GM21737 (cell line): ENCODE measurements around the gene BRPF3.

Source experiments
- ATAC-seq: cut with Tn5 transposase; IDR thresholded peaks from one replicate; pipeline ENCODE4 v1.9.1; 2021; ENCODE audit warnings: mild to moderate bottlenecking, moderate library complexity; ENCODE audit not compliant: unreplicated experiment

The BRPF3 gene

DNA sequence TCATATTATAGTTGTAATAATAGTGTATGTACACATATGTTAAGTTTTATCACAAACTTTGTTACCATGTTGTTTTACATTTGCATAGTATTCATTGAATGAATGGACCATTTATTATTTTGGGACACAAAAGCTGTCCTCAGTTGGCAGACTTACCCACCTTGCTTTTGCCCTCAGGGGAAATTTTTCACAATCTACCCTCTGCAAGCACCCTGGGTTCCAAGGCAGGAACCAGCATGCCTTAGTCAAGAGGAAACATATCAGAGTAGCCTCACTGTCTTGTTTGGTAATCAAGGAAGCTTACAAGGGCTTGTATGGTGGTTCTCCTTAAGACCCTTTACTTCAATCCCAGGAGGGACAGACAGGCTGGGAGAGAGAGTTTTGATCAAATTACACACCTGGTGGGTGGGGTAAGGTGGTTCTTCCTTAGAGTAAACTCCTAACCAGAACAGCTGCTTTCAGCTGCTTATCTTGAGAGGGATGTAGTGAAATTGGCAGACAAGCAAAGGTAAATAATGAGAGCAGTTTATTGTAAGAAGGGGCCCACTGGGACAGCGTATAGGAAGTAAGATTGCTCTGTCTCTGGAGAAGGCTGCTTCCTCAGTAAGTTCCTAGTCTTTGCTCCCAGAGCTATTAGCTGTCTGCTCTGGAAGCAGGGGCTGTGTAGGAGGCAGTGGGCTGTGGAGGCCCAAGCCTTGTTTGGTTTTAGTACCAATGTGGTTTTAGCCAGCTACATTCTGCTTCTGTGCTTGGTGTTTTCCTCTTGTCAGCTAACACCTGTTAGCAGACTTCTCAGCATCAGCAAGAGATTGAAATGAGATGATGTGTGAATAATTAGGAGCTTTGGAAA lies 31.1 kb downstream of the BRPF3 start:
- no peak for ATAC-seq

DNA sequence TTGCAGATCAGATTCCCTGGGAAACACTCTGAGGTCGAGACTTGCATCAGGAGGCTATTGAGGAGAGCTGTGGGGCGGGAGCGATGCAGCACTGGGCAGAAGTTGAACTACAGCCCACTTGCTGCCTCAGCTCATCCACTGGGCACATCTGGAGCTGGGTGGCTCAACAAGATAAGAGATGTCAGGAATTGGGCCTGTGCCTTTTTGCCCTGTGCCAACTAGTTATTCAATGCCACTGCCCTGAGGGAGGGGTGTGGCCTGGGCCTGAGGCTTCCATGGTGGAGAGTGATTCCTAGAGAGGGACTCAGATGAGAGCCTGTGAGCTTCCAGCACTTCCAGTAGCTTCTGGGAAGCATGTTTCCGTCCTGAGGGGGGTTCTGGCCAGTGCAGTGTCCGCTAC lies 32.7 kb downstream of the BRPF3 start:
- no peak for ATAC-seq

DNA sequence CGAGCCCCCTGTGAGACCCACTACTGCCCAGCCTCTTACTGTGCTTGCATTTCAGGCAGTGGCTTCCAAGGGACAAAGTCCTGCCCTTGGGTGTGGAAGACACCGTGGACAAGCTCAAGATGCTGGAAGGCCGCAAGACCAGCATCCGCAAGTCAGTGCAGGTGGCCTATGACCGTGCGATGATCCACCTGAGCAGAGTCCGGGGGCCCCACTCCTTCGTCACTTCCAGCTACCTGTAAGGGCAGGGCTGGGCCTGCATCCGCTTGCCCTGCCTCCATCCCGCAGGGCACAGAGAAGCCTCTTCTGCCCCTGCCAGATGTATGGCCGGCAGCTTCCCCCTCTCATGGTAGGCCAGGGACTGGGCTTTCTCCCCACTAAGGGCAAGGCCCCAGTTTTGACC lies 33.8 kb downstream of the BRPF3 start:
- ATAC-seq, result no peak

DNA sequence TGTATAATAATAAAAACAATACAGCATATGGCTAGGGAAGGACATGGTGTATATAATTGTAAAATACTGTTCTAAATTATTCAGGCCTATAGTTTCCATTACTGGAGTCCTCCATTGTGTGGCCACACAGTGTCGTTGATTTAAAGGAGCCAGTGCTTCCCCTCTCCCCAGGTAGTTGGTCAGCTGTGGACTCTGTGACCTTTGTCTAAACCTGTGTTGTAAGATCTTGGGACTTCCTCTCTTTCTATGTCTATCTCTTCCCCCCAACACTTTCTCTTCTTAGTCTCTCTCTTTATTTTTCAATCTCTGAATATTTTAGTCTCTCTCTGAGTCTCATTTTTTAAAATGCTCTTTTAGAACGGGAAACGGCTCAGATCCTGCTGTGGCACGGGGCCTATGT lies 35.6 kb downstream of the BRPF3 start:
- ATAC-seq, result no peak

- ATAC-seq, result no peak
These were observed 38.8 kb downstream of the BRPF3 start for GRCh38 chr6:36235309-36235708.

- ATAC-seq, result no peak
These were observed 39.3 kb downstream of the BRPF3 start for GRCh38 chr6:36235862-36236261.

DNA sequence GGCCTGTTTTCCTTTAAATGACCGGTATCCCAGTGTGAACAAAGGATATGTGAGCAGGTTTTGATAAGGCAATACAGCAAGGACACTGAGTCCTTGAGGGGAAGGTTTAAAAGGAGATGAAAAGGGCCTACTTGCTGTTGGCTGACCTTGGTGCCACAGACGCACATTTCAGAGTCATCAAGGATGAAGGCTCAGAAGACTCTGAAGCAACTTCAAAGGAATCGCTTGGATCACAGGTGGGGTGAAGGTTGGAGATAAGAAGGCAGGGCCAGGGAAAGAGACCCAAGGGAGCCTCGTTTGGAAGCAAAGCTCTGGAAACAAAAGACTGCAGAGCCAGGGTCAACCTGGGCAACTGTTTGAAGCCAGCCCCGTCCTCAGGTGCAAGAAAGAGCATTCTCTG lies 43.2 kb downstream of the BRPF3 start:
- no peak for ATAC-seq

DNA sequence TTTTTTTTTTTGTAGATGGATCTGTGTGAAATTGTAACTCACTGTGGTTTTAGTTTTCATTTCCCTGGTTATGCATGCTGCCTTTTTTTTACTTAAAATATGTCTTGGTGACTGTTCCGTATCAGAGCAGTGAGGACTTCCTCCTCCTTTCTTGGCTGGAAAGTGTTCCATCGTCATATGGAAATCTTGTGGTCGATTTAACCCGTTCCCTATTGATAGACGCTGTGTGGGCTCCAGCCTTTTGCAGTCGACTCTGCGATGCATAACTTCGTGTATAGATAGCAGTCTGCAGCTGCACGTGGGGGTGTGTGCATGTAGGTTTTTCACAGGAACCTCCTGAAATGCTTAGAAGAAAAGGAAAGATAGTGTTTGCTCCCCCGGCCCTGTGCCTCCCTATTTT lies 45.2 kb downstream of the BRPF3 start:
- no peak for ATAC-seq

DNA sequence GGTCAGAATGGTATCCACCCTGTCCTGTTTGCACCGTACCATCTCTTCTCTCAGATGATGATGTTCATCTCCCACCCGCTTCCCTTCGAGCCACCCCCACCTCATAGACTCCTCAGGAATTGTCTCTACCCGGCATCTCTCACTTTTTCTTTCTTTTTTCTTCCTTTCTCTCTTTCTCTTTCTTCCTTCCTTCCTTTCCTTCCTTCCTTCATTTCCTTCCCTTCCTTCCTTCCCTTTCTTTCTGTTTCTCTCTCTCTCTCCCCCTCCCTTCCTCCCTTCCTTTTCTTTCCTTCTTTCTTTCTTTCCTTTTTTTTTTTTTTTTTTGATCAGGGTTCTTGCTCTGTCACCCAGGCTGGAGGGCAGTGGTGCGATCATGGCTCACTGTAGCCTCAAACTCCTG lies 45.6 kb downstream of the BRPF3 start:
- ATAC-seq, result no peak

DNA sequence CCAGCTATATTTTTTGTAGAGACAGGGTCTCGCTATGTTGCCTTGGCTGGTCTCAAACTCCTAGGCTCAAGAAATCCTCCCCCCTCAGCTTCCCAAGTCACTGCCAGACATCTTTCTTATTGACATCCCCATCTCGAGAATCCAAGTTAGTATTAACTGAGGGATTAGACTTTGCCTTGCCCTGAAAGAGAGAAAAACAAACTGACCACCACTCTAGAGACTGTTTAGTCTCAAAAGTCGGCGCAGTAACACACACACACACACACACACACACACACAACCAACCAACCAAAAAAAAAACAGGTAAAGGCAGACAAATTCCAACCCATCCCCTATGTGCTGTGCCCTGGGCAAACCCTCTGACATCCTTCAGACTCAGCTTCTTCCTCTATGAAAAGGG lies 46.1 kb downstream of the BRPF3 start:
- no peak for ATAC-seq

DNA sequence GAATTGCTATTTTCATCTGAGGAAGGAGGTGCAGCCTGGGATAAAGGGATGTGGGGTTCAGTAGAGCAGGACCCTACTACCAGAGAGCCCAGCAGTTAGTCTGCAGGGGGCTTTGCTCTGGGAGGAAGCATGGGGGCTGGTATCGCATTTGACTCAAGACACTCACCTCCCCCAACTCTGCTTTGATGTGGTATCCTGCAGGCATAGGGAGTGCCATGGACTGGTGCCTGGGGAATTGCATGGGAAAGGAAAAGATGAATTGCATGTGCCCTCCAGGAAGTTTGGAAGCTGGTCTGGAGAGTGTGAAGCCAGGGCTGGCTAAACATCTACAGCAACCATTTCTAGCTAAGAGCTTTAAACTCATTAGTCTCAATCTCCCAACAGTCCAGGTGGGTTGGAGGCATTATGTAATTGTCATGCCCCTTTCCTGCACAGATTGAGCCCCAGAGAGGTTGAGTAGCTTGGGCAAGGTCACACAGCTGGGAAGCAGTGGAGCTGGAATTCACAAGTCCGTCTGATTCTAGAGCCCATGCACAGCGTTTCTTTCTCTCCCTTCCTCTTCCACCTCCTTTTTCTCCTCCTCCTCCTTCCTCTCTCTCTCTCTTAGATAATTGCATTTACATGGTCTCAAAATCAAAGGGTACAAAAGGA lies 47.1 kb downstream of the BRPF3 start:
- ATAC-seq, result no peak

DNA sequence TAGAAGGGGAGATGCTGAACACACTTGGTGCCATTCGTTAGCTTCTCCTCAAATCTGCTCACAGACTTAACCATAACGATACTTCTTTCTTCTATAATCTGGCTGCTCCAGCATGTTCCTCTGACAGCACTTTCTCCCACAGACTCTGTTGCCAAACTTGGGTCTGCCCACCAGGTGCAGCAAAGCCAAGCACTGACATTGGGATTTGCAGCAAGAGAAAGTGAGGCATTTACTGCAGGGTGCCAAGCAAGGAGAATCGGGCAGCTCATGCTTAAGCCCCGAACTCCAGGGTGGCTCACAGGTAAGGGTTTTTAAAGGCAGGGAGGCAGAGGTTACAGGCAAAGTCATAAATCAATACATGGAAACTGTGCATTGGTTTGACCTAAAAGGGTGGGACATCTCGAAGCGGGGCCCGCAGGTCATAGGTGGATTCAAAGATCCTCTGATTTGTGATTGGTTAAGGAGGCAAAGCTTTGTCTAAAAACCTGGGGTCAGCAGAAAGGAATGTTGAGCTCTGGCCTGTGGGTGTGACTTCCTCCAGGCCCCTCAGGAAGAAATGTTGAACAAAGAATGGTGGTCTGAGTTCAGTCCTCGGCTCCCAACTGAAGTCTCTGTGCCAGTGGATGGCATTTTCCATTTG lies 48.2 kb downstream of the BRPF3 start:
- no peak for ATAC-seq

DNA sequence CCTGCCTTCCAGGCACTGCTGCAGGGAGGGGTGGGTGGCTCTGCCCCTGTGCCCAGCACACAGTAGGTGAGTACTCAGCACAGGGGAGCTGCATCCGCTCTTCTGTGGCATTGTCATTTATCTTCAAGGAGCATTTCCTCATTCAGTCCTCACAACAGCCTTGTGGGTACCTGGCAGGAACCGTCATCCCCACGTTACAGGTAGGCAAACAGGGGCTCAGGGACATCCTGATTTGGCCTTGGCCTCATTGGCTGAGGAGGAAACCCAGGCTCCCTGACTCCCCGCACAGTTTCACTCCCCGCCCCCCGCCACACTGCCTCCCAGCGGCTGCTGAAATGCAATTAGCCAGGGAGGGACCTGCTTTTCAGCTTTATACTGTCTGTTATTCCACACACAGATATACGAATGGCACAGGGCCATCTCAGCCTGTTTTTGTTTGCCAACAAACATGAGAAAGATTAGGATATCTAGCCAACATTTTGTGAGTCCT lies 49.1 kb downstream of the BRPF3 start:
- no peak for ATAC-seq

DNA sequence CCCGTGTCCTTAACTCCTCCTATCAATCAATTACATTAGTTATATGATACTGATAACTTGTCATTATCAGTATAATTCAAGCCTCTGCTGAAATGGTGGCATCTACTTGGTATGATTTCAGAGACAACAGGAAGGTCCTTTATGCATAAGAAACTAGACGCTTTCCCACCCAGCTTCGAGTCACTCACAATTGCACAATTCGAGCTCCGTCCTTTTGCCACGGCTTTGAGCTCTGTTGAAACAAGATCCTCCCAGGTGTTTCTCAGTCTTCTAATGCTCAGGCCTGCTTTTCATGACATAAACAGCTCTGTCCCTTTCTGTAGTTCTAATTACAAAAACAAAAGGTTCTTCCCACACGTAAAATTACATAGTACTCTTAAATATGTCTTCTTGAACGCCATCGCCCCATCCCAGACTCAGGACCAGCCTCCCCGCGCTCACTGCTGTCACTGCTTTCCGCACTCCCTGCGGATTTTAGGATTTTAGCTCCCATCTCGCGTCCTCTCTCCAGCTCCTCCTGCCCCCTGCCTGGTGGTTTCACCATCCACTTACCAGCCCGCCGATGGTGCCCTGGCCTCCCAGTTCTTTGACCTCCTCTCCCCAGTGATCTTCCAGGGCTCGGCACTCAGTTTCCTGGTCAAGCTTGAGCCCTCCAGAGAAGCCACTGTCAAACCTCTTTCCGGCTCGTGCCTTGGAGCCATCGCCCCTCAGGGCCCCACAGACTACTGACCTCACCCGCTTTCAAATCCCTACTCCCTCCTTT lies 50.1 kb downstream of the BRPF3 start:
- ATAC-seq, result no peak

- no peak for ATAC-seq
These were observed 51.1 kb downstream of the BRPF3 start for GRCh38 chr6:36247693-36248092.

- no peak for ATAC-seq
These were observed 52.4 kb downstream of the BRPF3 start for GRCh38 chr6:36248980-36249379.

- ATAC-seq, result no peak
These were observed 53.0 kb downstream of the BRPF3 start for GRCh38 chr6:36249536-36249935.

DNA sequence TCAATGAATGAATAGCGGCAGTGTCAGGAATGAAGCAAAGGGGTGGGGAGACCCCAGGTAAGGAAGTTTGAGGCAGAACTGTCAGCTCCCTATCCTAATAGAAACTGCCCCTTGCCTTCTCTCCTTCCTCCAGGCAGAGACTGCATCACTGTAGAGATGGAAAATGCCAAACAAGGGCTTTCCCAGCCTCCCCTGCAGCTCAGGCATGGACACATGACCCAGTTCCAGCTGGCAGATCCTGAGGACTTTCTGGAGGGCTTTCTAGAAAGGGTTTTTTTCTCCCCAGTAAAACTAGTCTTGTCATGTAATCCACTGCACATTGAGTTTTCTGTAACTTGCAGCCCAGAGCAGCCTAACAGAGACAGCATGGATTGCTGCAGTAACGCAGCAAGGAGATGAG lies 55.5 kb downstream of the BRPF3 start:
- no peak for ATAC-seq

- ATAC-seq, result no peak
These were observed 67.0 kb downstream of the BRPF3 start for GRCh38 chr6:36263390-36264000.

DNA sequence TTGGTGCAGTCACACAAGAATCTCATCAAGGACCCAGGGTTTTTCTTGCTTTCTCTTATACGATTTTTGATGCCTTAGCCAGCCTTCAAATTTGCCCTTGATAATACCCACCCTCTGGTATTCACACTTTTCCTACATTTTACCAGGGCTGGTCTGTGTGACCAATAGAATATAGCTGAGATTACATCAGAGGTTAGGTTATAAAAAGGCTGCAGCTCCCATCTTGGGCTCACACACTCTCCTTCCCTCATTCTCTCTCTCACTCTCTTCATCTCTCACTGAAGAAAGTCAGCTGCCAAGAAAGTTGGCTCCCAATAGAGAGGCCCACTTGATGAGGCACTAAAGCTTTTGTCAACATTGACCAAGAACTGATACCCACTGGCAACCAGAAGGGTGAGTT lies 69.2 kb downstream of the BRPF3 start:
- ATAC-seq, result no peak
